HepG2 (cell line): ENCODE results near the gene COX4I2. TPM values are rescaled to one million over a fixed set of nuclear protein-coding genes. Genes with fewer than 3 reads are reported as not detected.

Source experiments
- AGO2 ChIP-seq: fragments of 200-400 bp; formaldehyde crosslinking; optimal IDR thresholded peaks from 2 replicates; pipeline ENCODE3; 2017; ENCODE audit warnings: mild to moderate bottlenecking, low read depth, low read length, moderate library complexity
- CBX1 ChIP-seq: IDR thresholded peaks from one replicate; pipeline ENCODE4 v1.6.1; 2016; ENCODE audit warnings: antibody characterized with exemption, low read depth
- CERS6 ChIP-seq: sonication (generic); formaldehyde crosslinking; IDR thresholded peaks from 2 replicates; pipeline ENCODE4 v1.5.0; 2020; ENCODE audit warnings: missing genetic modification reagents
- HMG20B ChIP-seq: conservative IDR thresholded peaks from 2 replicates; pipeline ENCODE4 v1.6.1; 2016; ENCODE audit warnings: missing genetic modification reagents, missing compliant biosample characterization
- KLF9 ChIP-seq: IDR thresholded peaks from 2 replicates; pipeline ENCODE4 v1.6.1; 2016; ENCODE audit warnings: low read depth
- MED13 ChIP-seq: sonication (generic); formaldehyde crosslinking; IDR thresholded peaks from 2 replicates; pipeline ENCODE4 v1.5.0; 2020; ENCODE audit warnings: missing genetic modification reagents
- MXI1 ChIP-seq: IDR thresholded peaks from 3 replicates; pipeline ENCODE4 v1.6.1; 2012; ENCODE audit warnings: low read depth, low read length, inconsistent platforms, borderline replicate concordance
- MYNN ChIP-seq: sonication (generic); formaldehyde crosslinking; IDR thresholded peaks from 2 replicates; pipeline ENCODE4 v1.4.0; 2020; ENCODE audit warnings: mild to moderate bottlenecking, low read depth, missing genetic modification reagents
- NCOR1 ChIP-seq: fragments of 200-600 bp; sonication (generic); IDR thresholded peaks from 2 replicates; pipeline ENCODE4 v1.7.0; 2017; ENCODE audit warnings: antibody characterized with exemption, low read length, borderline replicate concordance
- NFKB2 ChIP-seq: sonication (generic); formaldehyde crosslinking; IDR thresholded peaks from 2 replicates; pipeline ENCODE4 v1.4.0; 2020; ENCODE audit warnings: missing genetic modification reagents, borderline replicate concordance
- NFYC ChIP-seq: IDR thresholded peaks from 2 replicates; pipeline ENCODE4 v1.6.1; 2016; ENCODE audit warnings: missing genetic modification reagents, missing compliant biosample characterization
- NKX3-1 ChIP-seq: sonication (generic); formaldehyde crosslinking; IDR thresholded peaks from 2 replicates; pipeline ENCODE4 v1.5.0; 2020; ENCODE audit warnings: missing genetic modification reagents
- NR3C1 ChIP-seq: sonication (generic); formaldehyde crosslinking; IDR thresholded peaks from 2 replicates; pipeline ENCODE4 v1.4.0; 2020; ENCODE audit warnings: missing genetic modification reagents
- PBX3 ChIP-seq: sonication (generic); formaldehyde crosslinking; IDR thresholded peaks from 2 replicates; pipeline ENCODE4 v1.8.1; 2023; ENCODE audit warnings: missing genetic modification reagents, inconsistent platforms, borderline replicate concordance
- PHB2 ChIP-seq: fragments of 450-650 bp; IDR thresholded peaks from 2 replicates; pipeline ENCODE4 v1.6.1; 2018; ENCODE audit not compliant: partially characterized antibody
- RBM22 ChIP-seq: fragments of 200-400 bp; formaldehyde crosslinking; optimal IDR thresholded peaks from 2 replicates; pipeline ENCODE3; 2017; ENCODE audit warnings: mild to moderate bottlenecking, low read length, moderate library complexity
- SNAPC2 ChIP-seq: sonication (generic); formaldehyde crosslinking; IDR thresholded peaks from 2 replicates; pipeline ENCODE4 v1.8.1; 2022; ENCODE audit warnings: mild to moderate bottlenecking, missing genetic modification reagents
- SOX5 ChIP-seq: IDR thresholded peaks from 2 replicates; pipeline ENCODE4 v1.6.1; 2016; ENCODE audit warnings: borderline replicate concordance
- SPEN ChIP-seq: sonication (generic); formaldehyde crosslinking; IDR thresholded peaks from 2 replicates; pipeline ENCODE4 v1.5.1; 2020; ENCODE audit warnings: low read depth, mild to moderate bottlenecking, missing genetic modification reagents
- THAP11 ChIP-seq: IDR thresholded peaks from 2 replicates; pipeline ENCODE4 v1.6.1; 2016; ENCODE audit warnings: missing biosample characterization, missing genetic modification reagents
- YEATS4 ChIP-seq: sonication (generic); formaldehyde crosslinking; IDR thresholded peaks from 2 replicates; pipeline ENCODE4 v1.4.0; 2020; ENCODE audit warnings: missing genetic modification reagents, borderline replicate concordance
- ZFP37 ChIP-seq: sonication (generic); formaldehyde crosslinking; IDR thresholded peaks from 2 replicates; pipeline ENCODE4 v1.4.0; 2020; ENCODE audit warnings: missing genetic modification reagents, borderline replicate concordance
- ZFY ChIP-seq: sonication (generic); formaldehyde crosslinking; IDR thresholded peaks from 2 replicates; pipeline ENCODE4 v1.4.0; 2020; ENCODE audit warnings: missing genetic modification reagents
- ZNF232 ChIP-seq: sonication (generic); formaldehyde crosslinking; IDR thresholded peaks from 2 replicates; pipeline ENCODE4 v1.4.0; 2020; ENCODE audit warnings: missing genetic modification reagents, borderline replicate concordance
- ZNF317 ChIP-seq: sonication (generic); formaldehyde crosslinking; IDR thresholded peaks from 2 replicates; pipeline ENCODE4 v1.5.0; 2020; ENCODE audit warnings: mild to moderate bottlenecking, missing genetic modification reagents
- ZNF430 ChIP-seq: sonication (generic); formaldehyde crosslinking; IDR thresholded peaks from 2 replicates; pipeline ENCODE4 v1.9.0; 2021; ENCODE audit warnings: mild to moderate bottlenecking, missing genetic modification reagents
- ZNF589 ChIP-seq: sonication (generic); formaldehyde crosslinking; conservative IDR thresholded peaks from 2 replicates; pipeline ENCODE4 v1.8.0; 2022; ENCODE audit warnings: mild to moderate bottlenecking, moderate library complexity, missing genetic modification reagents
- ZNF7 ChIP-seq: IDR thresholded peaks from 2 replicates; pipeline ENCODE4 v1.6.1; 2016; ENCODE audit warnings: missing biosample characterization, missing genetic modification reagents
- ZSCAN31 ChIP-seq: sonication (generic); formaldehyde crosslinking; IDR thresholded peaks from 2 replicates; pipeline ENCODE4 v1.5.0; 2020; ENCODE audit warnings: low read depth, mild to moderate bottlenecking, missing genetic modification reagents
- polyA plus RNA-seq, 8 experiments: library from polyadenylated mRNA; depleted of rRNA in 3 of 8; stranded (reverse) in 7 of 8; unstranded in 1 of 8; fragments of >200 nt; fragmentation: Illumina TruSeq in 4 of 8; extraction: Trizol in 4 of 8; gene quantifications; 2 replicates each; pipeline versions ENCODE4 v1.2.1 to v1.2.3, GENCODE V29; 2011 to 2016; ENCODE audit warnings: low read depth in 4 of 8, missing spikeins in 1 of 8, mixed read lengths in 1 of 8; ENCODE audit not compliant: insufficient read depth in 1 of 8
- total RNA-seq, 5 experiments: library from RNA; depleted of rRNA; stranded (reverse); fragments of >200 nt; fragmentation: Illumina TruSeq; extraction: Trizol; gene quantifications; 2 replicates each; pipeline ENCODE4 v1.2.3, GENCODE V29; 2016; ENCODE audit warnings: low read depth in 1 of 5

Gene COX4I2
- total and polyA plus RNA-seq, 2 of the 13 experiments (the other 11 are each of a cell fraction or from before 2014, with no cell fraction given), result 1.1 TPM; not detected in 1

- TF ChIP-seq ZSCAN31 (peak; percentile 79; the same call in 1 of the 2 replicates), ZFP37 (no peak), THAP11 (CRISPR knock-in tag) (peak; percentile 73), NR3C1 (CRISPR knock-in tag) (no peak), MYNN (CRISPR knock-in tag) (0 out of 2 replicates have a peak, but pooled peaks have one; percentile 71), NCOR1 (0 out of 2 replicates have a peak, but pooled peaks have one; percentile 6), MXI1 (peak; percentile 65; the same call in 1 of the 3 replicates), SOX5 (CRISPR knock-in tag) (peak; percentile 48; the same call in 1 of the 2 replicates), CBX1 (peak; percentile 59), HMG20B (CRISPR knock-in tag) (0 out of 2 replicates have a peak, but pooled peaks have one; percentile 30), ZNF7 (CRISPR knock-in tag) (no peak), SPEN (CRISPR knock-in tag) (peak; percentile 80; the same call in 1 of the 2 replicates), RBM22 (peak; percentile 96), ZNF317 (peak; percentile 86), NKX3-1 (CRISPR knock-in tag) (no peak), ZNF232 (peak; percentile 58; the same call in 1 of the 2 replicates), AGO2 (peak; percentile 99), ZNF430 (CRISPR knock-in tag) (peak; percentile 62; the same call in 1 of the 2 replicates), ZNF589 (CRISPR knock-in tag) (no peak), ZFY (CRISPR knock-in tag) (no peak), CERS6 (no peak), NFKB2 (CRISPR knock-in tag) (peak; percentile 79; the same call in 1 of the 2 replicates), MED13 (0 out of 2 replicates have a peak, but pooled peaks have one; percentile 73), KLF9 (CRISPR knock-in tag) (no peak), PBX3 (CRISPR knock-in tag) (no peak), YEATS4 (CRISPR knock-in tag) (no peak), SNAPC2 (CRISPR knock-in tag) (peak; percentile 59; the same call in 1 of the 2 replicates), PHB2 (no peak), NFYC (CRISPR knock-in tag) (no peak; the same call in none of the 2 replicates)
Observed at GRCh38 chr20:31661625-31662371, 24.1 kb downstream of the COX4I2 start (continued).
